A549 (cell line): ENCODE data around the gene SND1. TPM values are rescaled to one million over a fixed set of nuclear protein-coding genes. Genes with fewer than 3 reads are reported as not detected.

Experiments used
- ATAC-seq, 2 experiments: fragments of 200-7000 bp in 1 of 2; fragments of >200 bp in 1 of 2; cut with Nextera tagmentation in 1 of 2; cut with Tn5 transposase in 1 of 2; 3 replicates each; pipeline versions ENCODE4 v1.8.0 to v1.9.1; 2018 to 2020; ENCODE audit warnings: mild to moderate bottlenecking in 1 of 2, moderate library complexity in 1 of 2
- CTCF ChIA-PET: fragments of 300-600 bp; sonication (Branson Sonifier 250); formaldehyde crosslinking; extraction: SDS; loops from one replicate; lab custom pipeline; 2021; ENCODE audit warnings: antibody characterized with exemption, inconsistent platforms; lab: Yijun Ruan, JAX
- POLR2A ChIA-PET: fragments of 350-600 bp; formaldehyde crosslinking; extraction: SDS; loops from one replicate; lab custom pipeline; 2021; ENCODE audit warnings: antibody characterized with exemption, inconsistent platforms; lab: Yijun Ruan, JAX
- DNase-seq, 2 experiments: peaks; one replicate each; pipeline versions ENCODE4 v3.0.0 to v3.0.0-alpha.2; 2011 to 2016; ENCODE audit warnings: low read depth in 1 of 2, low spot score in 1 of 2
- FAIRE-seq: peaks from 2 replicates; lab custom pipeline; 2011; peaks lifted over from hg19 to GRCh38; lab: Jason Lieb, UNC
- H3K27ac ChIP-seq, 2 experiments: fragments of >200 bp; sonication (Bioruptor Twin); formaldehyde crosslinking; 3 replicates each; pipeline ENCODE4 v1.5.1; 2016 to 2017
- H3K4me1 ChIP-seq: fragments of >200 bp; sonication (Bioruptor Twin); formaldehyde crosslinking; 3 replicates; pipeline ENCODE4 v1.6.1; 2016
- H3K4me2 ChIP-seq: fragments of >200 bp; sonication (Bioruptor Twin); formaldehyde crosslinking; 3 replicates; pipeline ENCODE4 v1.6.1; 2016
- H3K4me3 ChIP-seq: fragments of >200 bp; sonication (Bioruptor Twin); formaldehyde crosslinking; 3 replicates; pipeline ENCODE4 v1.5.1; 2016
- H3K9me3 ChIP-seq: fragments of >200 bp; sonication (Bioruptor Twin); formaldehyde crosslinking; 3 replicates; pipeline ENCODE4 v1.6.1; 2016
- CHD4 ChIP-seq: fragments of 200-600 bp; sonication (generic); IDR thresholded peaks from 2 replicates; pipeline ENCODE4 v1.6.1; 2016; ENCODE audit warnings: antibody characterized with exemption, mild to moderate bottlenecking, borderline replicate concordance
- EHF ChIP-seq: fragments of 250-450 bp; sonication (Bioruptor Pico); IDR thresholded peaks from 2 replicates; pipeline ENCODE4 v1.5.0; 2020; ENCODE audit warnings: mild to moderate bottlenecking
- EP300 ChIP-seq, 2 experiments: fragments of >200 bp; sonication (Bioruptor Twin); formaldehyde crosslinking; IDR thresholded peaks; 2 replicates in 1 of 2; 3 replicates in 1 of 2; pipeline ENCODE4 v1.6.1; 2016 to 2017
- FOSL2 ChIP-seq, 2 experiments: fragments of 450-650 bp in 1 of 2; fragments of >200 bp in 1 of 2; sonication (Bioruptor Twin) in 1 of 2; formaldehyde crosslinking; IDR thresholded peaks; 2 replicates each; pipeline versions ENCODE4 v1.5.0 to v1.6.1; 2016 to 2020; ENCODE audit warnings: mild to moderate bottlenecking in 1 of 2, moderate library complexity in 1 of 2
- JUN ChIP-seq, 2 experiments: fragments of >200 bp; sonication (Bioruptor Twin); formaldehyde crosslinking; IDR thresholded peaks; 2 replicates in 1 of 2; 3 replicates in 1 of 2; pipeline ENCODE4 v1.6.1; 2016 to 2017
- KDM5A ChIP-seq: fragments of 200-600 bp; sonication (generic); IDR thresholded peaks from 2 replicates; pipeline ENCODE4 v1.6.1; 2016; ENCODE audit warnings: antibody characterized with exemption, mild to moderate bottlenecking
- NPAS2 ChIP-seq: fragments of 250-450 bp; sonication (Bioruptor Pico); IDR thresholded peaks from 2 replicates; pipeline ENCODE4 v1.8.0; 2022; ENCODE audit warnings: mild to moderate bottlenecking, moderate library complexity, borderline replicate concordance
- NR3C1 ChIP-seq: fragments of >200 bp; sonication (Bioruptor Twin); formaldehyde crosslinking; IDR thresholded peaks from 3 replicates; pipeline ENCODE4 v1.6.1; 2017
- RAD21 ChIP-seq, 2 experiments: fragments of >200 bp in 1 of 2; sonication (Bioruptor Twin) in 1 of 2; formaldehyde crosslinking in 1 of 2; IDR thresholded peaks in 1 of 2; conservative IDR thresholded peaks in 1 of 2; 2 replicates in 1 of 2; 3 replicates in 1 of 2; pipeline ENCODE4 v1.6.1; 2012 to 2018; ENCODE audit warnings: inconsistent platforms in 1 of 2
- REST ChIP-seq: fragments of 200-600 bp; sonication (generic); IDR thresholded peaks from 2 replicates; pipeline ENCODE4 v1.6.1; 2016; ENCODE audit warnings: antibody characterized with exemption, mild to moderate bottlenecking, moderate library complexity
- SMC3 ChIP-seq: fragments of >200 bp; sonication (Bioruptor Twin); formaldehyde crosslinking; IDR thresholded peaks from 3 replicates; pipeline ENCODE4 v1.6.1; 2018; ENCODE audit warnings: inconsistent platforms
- SREBF2 ChIP-seq: fragments of 450-650 bp; IDR thresholded peaks from 2 replicates; pipeline ENCODE4 v1.6.1; 2014; ENCODE audit warnings: mild to moderate bottlenecking, moderate library complexity
- TFCP2L1 ChIP-seq: fragments of 250-450 bp; sonication (Bioruptor Pico); IDR thresholded peaks from 2 replicates; pipeline ENCODE4 v1.5.0; 2021; ENCODE audit warnings: mild to moderate bottlenecking
- USF2 ChIP-seq: fragments of 450-650 bp; IDR thresholded peaks from 2 replicates; pipeline ENCODE4 v1.6.1; 2014; ENCODE audit warnings: antibody characterized with exemption
- ZFP36 ChIP-seq: fragments of 450-650 bp; IDR thresholded peaks from 2 replicates; pipeline ENCODE4 v1.6.1; 2014; ENCODE audit warnings: borderline replicate concordance; ENCODE audit not compliant: partially characterized antibody
- ZNF302 ChIP-seq: fragments of 250-450 bp; sonication (Bioruptor Pico); IDR thresholded peaks from 2 replicates; pipeline ENCODE4 v1.9.0; 2021; ENCODE audit warnings: inconsistent platforms, mild to moderate bottlenecking, moderate library complexity
- WGBS: methylation state at CpG from one replicate; pipeline ENCODE4 v1.1.6; 2017; ENCODE audit errors: missing lambda C conversion rate; 5-methylcytosine and 5-hydroxymethylcytosine counted together
- polyA plus RNA-seq, 4 experiments: library from polyadenylated mRNA; depleted of rRNA in 3 of 4; stranded (reverse); fragments of >200 nt; fragmentation: RNase III in 1 of 4; extraction: RNeasy Plus Mini Kit Qiagen cat#74134 plus additional on column Dnase treatment in 1 of 4; gene quantifications; 2 replicates in 3 of 4; 3 replicates in 1 of 4; pipeline ENCODE4 v1.2.3, GENCODE V29; 2011 to 2017
- TF ChIP-seq, protein P1 (sequence below): fragments of >200 bp; sonication (Bioruptor Twin); formaldehyde crosslinking; IDR thresholded peaks from 2 replicates; pipeline ENCODE4 v1.6.1; 2016
- TF ChIP-seq, protein P2 (sequence below): IDR thresholded peaks from 2 replicates; pipeline ENCODE4 v1.6.1; 2012; ENCODE audit warnings: low read depth, borderline replicate concordance

Gene SND1
- polyA plus RNA-seq, 2 of the 4 experiments (the other 2 are of a cell fraction) = 102 to 138 TPM

GRCh38 chr7:128100949-128101713 is 449.1 kb downstream of the SND1 start:
- no peak for TF ChIP-seq TFCP2L1 (CRISPR knock-in tag)
- TF ChIP-seq JUN (IDR thresholded peaks at IDR 0.05) = no peak
- TF ChIP-seq SMC3 = no peak
- no peak for TF ChIP-seq EP300 (IDR thresholded peaks at IDR 0.05)
- TF ChIP-seq, protein P1, sequence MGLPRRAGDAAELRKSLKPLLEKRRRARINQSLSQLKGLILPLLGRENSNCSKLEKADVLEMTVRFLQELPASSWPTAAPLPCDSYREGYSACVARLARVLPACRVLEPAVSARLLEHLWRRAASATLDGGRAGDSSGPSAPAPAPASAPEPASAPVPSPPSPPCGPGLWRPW = no peak
- TF ChIP-seq ZFP36 = no peak
- no peak for TF ChIP-seq KDM5A
- no peak for TF ChIP-seq NPAS2
- TF ChIP-seq USF2 = no peak
- TF ChIP-seq REST = no peak
- TF ChIP-seq ZNF302 (CRISPR knock-in tag) = no peak
- no peak for TF ChIP-seq SREBF2
- TF ChIP-seq, protein P2, sequence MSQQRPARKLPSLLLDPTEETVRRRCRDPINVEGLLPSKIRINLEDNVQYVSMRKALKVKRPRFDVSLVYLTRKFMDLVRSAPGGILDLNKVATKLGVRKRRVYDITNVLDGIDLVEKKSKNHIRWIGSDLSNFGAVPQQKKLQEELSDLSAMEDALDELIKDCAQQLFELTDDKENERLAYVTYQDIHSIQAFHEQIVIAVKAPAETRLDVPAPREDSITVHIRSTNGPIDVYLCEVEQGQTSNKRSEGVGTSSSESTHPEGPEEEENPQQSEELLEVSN = no peak
- TF ChIP-seq FOSL2 (IDR thresholded peaks at IDR 0.05) = no peak
- no peak for TF ChIP-seq FOSL2 (CRISPR knock-in tag; IDR thresholded peaks at IDR 0.05)
- TF ChIP-seq EHF = no peak
- DNase-seq (no peak), FAIRE-seq (no peak), ATAC-seq (peak; percentile 4 to 11; a peak in 1 of 6 replicates)
- Histone ChIP-seq H3K9me3 (no peaks in the 10 kb centered on the region), H3K4me2 (no peak overlapping the region), H3K4me1 (peaks cover 4% of the 10 kb centered on the region; the same call in 1 of the 3 replicates), H3K4me3 (no peak overlapping the region), H3K27ac (no peak overlapping the region)
- WGBS = 63% methylated on average over 10 of the region's 10 CpGs
- ChIA-PET POLR2A (no interaction called here), CTCF (interaction anchor here (1.3 kb wide), 1 partner anchor 35 kb away, joined by 4 read pairs; no protein-coding TSS in a partner anchor)

GRCh38 chr7:128102490-128103291 is 450.7 kb downstream of the SND1 start:
- H3K4me1 ChIP-seq = peaks cover 4% of the 10 kb centered on the region; the same call in 1 of the 3 replicates
- WGBS = 88% methylated on average over 7 of the region's 7 CpGs
- ChIA-PET CTCF (interaction anchor here (0.6 to 3.7 kb wide), 3 partner anchors 33 to 107 kb away, joined by 3 to 19 read pairs (median 5); no protein-coding TSS in a partner anchor), POLR2A (no interaction called here)
- no peak for TF ChIP-seq CHD4
- TF ChIP-seq RAD21 (conservative IDR thresholded peaks at IDR 0.05 in 1 of 2, IDR thresholded peaks at IDR 0.05 in 1 of 2) = no peak
- TF ChIP-seq NR3C1 = no peak
- no peak for TF ChIP-seq EP300 (IDR thresholded peaks at IDR 0.05)
- H3K9me3 ChIP-seq = no peaks in the 10 kb centered on the region
- DNase-seq (no peak), ATAC-seq (peak in 1 of 2 experiments; percentile 12; a peak in 3 of 6 replicates), FAIRE-seq (no peak)
- H3K4me2 ChIP-seq = no peak overlapping the region
- H3K4me3 ChIP-seq = no peak overlapping the region
- H3K27ac ChIP-seq = no peak overlapping the region
